ENCODE data around the gene IL10RB.

Gene IL10RB

DNA sequence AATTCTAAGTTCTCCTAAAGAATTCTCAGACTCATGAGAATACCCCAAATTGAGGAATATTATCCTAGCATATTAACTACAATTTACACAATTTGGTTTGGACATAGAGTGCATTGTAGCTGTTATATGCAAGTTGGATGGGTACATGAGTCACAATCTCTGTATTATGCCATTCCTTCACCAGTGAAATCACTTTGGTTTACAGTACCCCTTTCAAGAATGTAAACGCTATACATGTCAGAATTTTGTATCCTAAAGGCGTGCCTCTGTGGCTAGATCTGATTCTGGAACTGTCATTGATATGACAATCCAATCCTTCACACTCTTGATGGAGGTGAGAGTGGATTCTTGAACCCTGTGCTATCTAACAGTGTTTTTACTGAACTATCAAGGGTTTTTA lies 6.7 kb upstream of the IL10RB start:
- no peak for DNase-seq
- intact Hi-C loops (cut with DNase I): no loop called here

DNA sequence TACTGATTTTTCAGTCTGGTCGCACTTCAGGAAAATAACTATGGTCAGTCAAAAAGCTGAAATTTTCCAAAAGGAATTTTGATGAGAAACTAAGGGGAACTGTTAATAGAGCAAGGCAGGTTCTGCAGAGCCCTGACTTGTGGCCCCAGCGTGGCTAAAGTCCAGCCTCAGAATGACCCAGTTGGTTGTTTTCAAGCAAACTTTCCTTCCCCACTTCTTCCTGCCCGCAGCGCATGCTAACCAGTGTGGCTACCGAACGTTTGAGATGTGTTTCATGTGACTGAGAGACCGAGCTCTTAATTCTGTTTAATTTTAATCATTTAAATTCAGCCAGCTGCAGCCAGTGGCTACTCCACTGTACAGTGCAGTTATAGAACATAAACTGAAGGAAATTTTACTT lies 6.2 kb upstream of the IL10RB start:
- DNase-seq: peak in 31 of 42 donors; percentile 15 to 61 (median 35)
- intact Hi-C loops (cut with DNase I): loop anchor here (10.0 kb wide), 1 partner anchor 105 kb away; no protein-coding TSS in a partner anchor

DNA sequence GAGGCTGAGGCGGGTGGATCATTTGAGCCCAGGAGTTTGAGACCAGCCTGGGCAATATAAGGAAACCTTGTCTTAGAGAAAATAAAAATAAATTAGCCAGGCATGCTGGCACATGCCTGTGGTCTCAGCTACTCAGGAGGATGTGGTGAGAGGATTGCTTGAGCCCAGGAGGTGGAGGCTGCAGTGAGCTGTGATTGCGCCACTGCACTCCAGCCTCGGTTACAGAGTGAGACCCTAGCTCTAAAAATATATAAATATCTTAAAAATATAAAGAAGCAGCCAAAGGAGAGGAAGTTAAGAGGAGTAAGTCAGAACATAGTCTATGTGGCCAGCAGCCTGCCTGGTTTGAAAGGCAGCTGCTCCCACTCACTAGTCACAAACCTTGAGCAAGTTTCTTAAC lies 4.5 kb upstream of the IL10RB start:
- peak in 3 of 42 donors; percentile 12 to 37 (median 29) for DNase-seq
- intact Hi-C loops (cut with DNase I): loop anchor here (10.0 kb wide), 1 partner anchor 103 kb away; no protein-coding TSS in a partner anchor

DNA sequence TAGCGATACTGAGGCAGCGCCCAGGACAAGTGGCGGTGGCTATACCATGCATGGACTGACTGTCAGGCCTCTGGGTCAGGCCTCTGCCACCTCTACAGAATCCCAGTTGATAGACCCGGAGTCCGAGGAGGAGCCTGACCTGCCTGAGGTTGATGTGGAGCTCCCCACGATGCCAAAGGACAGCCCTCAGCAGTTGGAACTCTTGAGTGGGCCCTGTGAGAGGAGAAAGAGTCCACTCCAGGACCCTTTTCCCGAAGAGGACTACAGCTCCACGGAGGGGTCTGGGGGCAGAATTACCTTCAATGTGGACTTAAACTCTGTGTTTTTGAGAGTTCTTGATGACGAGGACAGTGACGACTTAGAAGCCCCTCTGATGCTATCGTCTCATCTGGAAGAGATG lies 3.2 kb upstream of the IL10RB start:
- intact Hi-C loops (cut with DNase I): loop anchor here (10.0 kb wide), 1 partner anchor 102 kb away; no protein-coding TSS in a partner anchor
- no peak for DNase-seq

DNA sequence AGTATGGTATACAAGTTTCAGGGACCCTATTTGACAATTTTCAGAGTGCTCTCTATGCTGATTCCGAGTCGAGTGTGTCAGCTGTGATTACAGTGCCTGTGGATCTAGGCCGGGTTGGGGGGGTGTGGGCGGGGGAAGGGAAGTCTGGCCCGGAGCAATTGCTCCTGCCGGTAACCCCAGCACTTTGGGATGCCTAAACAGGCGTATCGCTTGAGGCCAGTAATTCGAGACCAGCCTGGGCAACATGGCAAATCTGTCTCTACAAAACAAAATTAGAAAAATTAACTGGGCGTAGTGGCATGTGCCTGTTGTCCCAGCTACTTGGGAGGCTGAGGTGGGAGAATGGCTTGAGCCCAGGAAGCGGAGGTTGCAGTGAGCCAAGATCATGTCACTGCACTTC lies 1.6 kb upstream of the IL10RB start:
- intact Hi-C loops (cut with DNase I): loop anchor here (10.0 kb wide), 1 partner anchor 100 kb away; no protein-coding TSS in a partner anchor
- no peak for DNase-seq

DNA sequence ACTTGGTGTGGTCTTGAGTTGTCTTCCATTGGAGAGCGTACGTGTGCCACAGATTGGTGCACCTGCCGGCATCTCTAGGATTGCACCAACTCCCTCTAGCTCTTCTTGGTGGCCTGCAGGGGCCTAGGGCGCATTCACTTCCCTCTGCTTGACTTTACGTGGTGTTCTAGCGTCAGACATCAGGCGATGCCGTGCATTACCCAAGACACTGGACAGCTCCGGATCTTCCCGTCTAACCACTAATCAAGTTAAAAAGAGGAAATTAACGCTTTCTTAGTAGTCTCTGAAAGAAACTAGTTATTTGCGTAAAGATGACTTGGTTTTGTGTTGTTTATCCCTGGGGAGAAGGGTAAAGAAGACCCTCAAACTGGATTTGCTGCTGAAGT lies 510 bp upstream of the IL10RB start:
- peak in 29 of 42 donors; percentile 9 to 76 (median 34) for DNase-seq
- intact Hi-C loops (cut with DNase I): loop anchor here (10.0 kb wide), 1 partner anchor 99 kb away; no protein-coding TSS in a partner anchor

DNA sequence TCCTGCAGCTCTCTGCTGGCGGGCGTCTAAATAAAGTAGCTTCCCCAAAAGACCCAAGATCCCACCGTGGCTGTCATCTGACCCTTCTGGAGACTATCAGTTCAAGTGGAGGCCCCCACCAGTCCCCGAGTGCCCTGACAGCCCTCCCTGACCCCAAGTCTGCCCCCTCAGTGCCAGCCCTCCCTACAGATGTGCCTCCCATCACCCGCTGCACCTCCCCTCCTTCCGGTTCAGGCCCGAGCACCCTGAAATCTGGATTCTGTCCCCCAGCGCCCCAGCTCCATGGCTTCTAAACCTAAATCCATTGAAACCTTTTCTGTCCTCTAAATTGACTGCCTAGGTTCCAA lies 595 bp downstream of the IL10RB start:
- intact Hi-C loops (cut with DNase I): loop anchor here (10.0 kb wide), 1 partner anchor 98 kb away; no protein-coding TSS in a partner anchor
- peak in 9 of 42 donors; percentile 7 to 50 (median 24) for DNase-seq

DNA sequence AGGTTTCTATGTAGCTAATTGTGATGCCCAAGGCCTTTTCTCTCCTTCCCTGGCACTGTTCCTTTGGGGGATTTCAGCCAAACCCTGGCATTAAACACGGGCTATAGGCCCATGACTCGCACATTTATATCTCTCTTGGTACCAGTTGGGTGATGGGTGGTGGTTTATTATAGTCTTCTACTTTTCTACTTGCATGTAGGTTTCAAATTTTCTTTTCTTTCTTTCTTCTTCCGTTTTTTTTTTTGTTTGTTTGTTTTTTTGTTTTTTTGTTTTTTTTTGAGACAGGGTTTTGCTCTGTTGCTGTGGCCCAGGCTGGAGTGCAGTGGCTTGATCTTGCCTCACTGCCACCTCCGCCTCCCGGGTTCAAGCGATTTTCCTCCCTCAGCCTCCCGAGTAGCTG lies 1.1 kb downstream of the IL10RB start:
- intact Hi-C loops (cut with DNase I): loop anchor here (10.0 kb wide), 1 partner anchor 98 kb away; no protein-coding TSS in a partner anchor
- DNase-seq: no peak

DNA sequence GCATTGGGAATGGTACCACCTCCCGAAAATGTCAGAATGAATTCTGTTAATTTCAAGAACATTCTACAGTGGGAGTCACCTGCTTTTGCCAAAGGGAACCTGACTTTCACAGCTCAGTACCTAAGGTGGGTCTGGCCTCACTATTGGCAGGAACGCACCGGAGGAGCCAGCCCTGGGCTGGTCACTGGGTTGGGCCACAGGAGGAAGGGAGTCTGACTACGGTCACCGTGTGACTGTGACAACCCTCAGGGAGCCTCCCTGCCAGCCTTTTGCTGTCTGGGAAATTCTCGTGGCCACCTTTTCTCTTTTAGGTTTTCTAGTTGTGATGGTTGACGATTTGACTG lies 2.2 kb downstream of the IL10RB start:
- DNase-seq: no peak
- intact Hi-C loops (cut with DNase I): loop anchor here (10.0 kb wide), 1 partner anchor 96 kb away; no protein-coding TSS in a partner anchor

DNA sequence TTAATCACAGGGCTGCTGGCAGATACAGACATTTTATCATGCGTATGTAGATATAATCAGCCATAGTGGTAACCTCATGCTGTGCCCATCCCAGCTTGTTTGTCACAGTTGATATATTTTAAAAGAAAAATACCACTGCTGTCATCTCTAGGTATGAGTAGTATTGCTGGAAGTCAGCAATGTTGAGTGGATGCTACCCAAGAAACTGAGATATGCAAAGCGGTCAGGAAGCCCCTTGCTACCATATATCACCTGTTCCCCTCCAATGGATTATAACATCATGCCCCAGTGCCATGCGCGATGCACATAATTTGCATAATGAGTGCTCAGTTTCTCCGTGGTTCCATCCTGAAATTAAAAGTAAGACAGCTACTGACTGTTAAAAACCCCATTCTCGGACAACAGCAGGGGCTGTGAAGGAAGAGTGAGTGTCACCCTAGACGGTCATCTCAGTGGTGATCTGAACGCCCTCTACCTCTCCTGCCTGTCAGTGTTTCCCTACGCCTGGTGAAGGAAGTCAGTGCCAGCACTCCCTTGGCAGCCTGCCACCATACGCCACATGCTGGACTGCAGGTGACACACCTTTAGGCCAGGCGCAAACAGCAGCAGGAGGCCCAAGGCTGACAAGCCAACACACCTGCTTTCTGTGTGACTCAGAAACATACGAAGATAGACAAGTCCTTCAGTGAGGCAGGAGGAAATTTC lies 2.7 kb downstream of the IL10RB start:
- intact Hi-C loops (cut with DNase I): loop anchor here (10.0 kb wide), 1 partner anchor 96 kb away; no protein-coding TSS in a partner anchor
- no peak for DNase-seq

DNA sequence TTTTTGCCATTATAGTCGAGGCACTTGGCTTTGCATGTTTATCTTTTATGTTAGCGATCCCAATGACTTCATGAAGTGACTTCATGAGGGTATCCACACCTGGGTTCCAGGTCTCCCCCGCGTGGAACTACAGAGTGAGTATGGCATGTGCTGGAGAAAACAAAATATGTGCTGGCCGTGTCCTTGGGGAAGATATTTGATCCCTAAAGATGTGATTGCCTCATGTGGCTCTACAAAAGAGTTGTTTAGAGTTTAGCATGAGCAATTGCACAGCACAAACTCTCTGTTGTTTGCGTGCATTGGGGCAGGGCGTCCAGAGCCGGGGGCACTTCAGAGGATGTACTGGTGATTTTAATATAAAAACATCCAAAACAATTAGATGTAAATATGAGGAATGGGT lies 4.8 kb downstream of the IL10RB start:
- no peak for DNase-seq
- intact Hi-C loops (cut with DNase I): no loop called here

DNA sequence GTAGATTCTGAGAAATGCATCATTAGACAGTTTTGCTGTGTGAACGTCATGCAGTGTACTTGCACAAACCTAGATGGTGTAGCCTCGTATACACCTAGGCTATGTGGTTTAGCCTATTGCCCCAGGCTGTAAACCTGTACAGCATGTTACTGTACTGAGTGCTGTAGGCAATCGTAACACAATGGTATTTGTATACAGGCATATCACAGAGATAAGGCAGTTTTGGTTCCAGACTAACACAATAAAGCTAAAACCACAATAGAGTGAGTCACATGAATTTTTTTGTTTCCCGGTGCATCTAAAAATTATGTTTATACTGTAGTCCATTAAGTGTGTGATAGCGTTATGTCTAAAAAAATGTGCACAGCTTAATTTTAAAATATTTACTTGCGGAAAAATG lies 6.9 kb downstream of the IL10RB start:
- intact Hi-C loops (cut with DNase I): no loop called here
- DNase-seq: no peak

DNA sequence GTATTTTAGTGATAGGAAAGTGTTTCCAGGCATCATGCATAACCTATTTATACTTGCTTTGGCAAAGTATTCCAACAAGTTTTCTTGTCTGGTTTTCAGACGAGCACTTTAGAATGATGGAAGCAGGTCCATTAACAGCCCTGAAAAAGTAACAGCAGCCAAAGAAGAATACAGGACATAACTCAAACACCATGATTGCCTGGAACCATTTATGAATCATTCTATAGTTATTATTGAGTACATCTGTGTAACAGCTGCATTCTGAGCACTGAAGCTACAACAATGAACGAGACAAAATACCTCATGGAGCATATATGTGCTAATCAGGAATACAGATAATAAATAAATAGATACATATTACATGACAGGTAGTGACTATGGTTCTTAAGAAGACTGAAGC lies 12.6 kb downstream of the IL10RB start:
- no peak for DNase-seq
- intact Hi-C loops (cut with DNase I): no loop called here

DNA sequence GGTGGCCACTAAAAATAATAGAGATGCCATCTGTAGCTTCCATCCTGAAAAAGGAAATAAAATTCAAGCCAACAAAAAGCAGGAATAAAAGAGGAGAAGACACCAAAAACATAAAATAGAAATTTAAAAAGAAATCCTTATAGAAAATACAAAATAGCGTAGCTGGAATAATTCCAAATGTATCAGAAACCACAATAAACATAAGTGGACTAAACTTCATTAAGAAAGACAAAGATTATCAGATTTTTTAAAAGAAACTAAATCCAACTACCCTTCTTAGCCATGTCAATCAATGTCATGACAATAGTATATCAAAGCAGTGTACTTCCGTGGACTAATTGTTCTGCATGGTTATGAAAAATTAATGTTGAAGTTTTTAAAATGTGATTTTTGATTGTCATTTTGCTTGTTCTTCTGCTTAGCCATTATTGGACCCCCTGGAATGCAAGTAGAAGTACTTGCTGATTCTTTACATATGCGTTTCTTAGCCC lies 13.2 kb downstream of the IL10RB start:
- intact Hi-C loops (cut with DNase I): no loop called here
- no peak for DNase-seq

DNA sequence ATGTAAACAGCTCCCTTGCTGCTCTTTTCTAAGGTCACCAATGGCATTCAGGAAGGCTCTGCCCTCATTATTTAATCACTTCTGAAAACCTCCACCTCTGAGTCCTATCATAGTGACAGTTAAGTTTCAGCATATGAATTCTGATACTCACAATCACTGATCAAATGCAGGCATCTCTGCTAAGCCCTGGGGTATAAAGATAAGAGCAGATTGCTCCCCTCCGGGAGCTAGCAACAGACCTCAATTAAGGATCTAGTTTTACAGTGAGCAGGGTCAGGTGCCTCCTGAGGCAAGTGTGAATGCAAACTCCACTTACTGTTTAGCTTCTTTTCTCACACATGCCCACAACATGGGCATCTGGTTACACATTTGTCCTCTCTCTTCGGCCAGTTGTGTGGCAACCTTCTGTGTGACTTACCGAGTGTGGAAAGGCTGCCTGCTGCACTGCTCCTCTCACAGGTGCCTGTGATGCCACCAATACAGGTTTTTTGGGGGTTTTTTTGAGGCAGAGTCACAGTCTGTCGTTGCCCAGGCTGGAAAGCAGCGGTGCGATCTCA lies 15.0 kb downstream of the IL10RB start:
- DNase-seq: no peak
- intact Hi-C loops (cut with DNase I): no loop called here

DNA sequence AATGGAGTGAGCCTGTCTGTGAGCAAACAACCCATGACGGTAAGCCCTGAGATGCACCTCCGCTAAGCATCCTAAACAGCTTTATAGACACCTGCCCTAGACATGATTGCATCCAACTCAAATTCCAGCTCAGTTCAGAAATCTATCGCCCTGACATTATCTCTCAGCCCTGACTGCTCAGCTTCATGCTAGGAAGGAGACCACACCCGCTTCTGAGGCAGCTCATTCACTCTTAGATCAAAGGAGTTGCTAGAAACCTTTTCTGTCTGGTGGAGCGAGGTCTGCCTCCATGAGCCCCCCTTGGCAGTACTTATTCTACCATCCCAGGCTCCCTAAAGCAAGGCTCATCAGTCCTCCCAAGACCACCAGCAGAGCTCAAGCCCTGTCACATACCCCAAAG lies 17.0 kb downstream of the IL10RB start:
- DNase-seq: no peak
- intact Hi-C loops (cut with DNase I): no loop called here

DNA sequence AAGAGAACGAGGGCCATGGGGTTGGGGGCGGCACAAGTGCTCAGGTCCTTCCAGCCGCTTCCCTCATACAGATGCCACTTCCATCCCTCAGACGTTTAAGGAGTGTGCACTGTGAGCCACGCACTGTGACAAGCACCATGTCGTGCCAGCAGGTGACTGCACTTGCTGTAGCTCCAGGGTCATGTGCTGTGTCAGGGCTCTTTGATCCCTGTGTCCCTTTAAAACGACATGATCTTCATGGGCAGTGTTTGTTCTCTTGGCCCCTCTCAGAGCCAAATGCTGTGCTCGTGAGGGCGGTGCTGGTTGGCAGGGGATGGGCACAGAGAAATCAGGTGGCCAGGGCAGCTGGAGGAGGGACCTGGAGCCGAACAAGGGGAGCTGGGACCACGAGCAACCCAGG lies 19.9 kb downstream of the IL10RB start:
- intact Hi-C loops (cut with DNase I): no loop called here
- no peak for DNase-seq

DNA sequence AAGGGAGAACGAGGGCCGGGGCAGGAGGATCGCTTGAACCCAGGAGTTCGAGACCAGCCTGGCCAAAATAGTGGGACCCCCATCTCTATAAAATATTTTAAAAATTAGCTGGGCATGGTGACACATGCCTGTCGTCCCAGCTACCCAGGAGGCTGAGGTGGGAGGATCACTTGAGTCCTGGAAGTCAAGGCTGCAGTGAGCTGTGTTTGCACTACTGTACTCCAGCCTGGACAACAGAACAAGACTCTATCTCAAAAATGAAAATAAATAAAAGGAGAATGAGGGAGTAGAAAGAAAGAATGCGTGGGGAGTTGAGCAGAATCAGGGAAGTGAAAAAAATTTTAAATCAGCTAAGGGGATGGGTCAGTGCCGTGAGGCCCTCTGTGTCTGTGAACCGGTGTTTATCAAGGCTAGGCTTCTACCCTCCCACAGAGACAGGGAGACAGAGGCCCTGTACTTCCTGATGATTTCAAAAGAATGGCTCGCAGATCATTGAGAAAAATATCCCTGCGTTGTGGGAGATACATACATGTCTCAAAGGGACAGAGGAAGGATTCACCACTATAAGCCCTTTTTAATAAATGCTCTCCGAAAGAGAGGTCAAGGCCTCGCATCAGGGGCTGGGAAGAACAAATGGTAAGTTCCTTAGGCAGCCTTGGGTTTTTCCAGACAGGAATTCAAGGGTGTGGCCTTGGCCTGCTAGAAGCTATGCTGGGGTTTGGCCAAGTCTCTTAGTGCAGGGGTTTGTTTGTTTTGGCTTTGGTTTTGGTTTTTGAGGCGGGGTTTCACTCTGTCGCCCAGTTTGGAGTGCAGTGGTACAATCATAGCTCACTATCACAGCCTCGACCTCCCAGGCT lies 20.7 kb downstream of the IL10RB start:
- no peak for DNase-seq
- intact Hi-C loops (cut with DNase I): no loop called here

DNA sequence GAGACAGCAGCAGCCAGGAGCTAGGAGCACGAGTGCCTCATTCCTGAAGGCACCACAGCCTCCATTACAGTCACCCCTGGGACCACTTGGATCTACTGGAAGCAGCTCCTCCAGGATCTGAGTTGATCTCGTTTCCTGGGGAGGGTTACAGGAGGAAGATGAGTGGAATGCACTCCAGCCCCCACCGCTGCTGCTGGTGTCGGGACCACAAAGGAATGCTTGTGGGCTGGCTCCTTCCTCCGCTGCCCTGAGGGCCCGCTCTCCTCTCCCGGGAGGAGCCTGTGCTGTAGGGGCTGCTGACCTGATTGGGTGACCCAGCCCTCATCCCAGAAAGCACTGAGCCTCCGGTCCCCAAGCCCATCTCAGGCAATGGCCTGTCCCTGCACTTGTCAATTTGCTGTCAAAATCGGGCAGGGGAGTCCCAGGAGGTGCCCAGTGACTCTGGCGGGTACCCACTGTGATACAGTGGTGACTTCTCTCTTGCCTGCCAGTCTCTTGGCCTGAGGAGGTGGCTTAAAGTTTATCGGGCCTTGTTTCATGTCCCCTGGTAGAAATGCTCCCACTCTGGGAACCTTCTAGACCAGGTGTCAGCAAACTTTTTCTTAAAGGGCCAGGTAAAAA lies 23.1 kb downstream of the IL10RB start:
- intact Hi-C loops (cut with DNase I): no loop called here

More for the DNA sequence above, 23.1 kb downstream of the IL10RB start:
- DNase-seq: no peak
